GM13977 (cell line): Measurements from ENCODE around the gene STK32B.

Experiments
- DNase-seq: peaks from one replicate; pipeline ENCODE4 v3.0.0; 2012; ENCODE audit warnings: low spot score
- in situ Hi-C: fragments of 300-500 bp; cut with MboI; formaldehyde crosslinking; loops from one replicate; pipeline ENCODE4 v1.12.0; 2022; ENCODE audit warnings: low sequenced_read_pairs, low pct_unique_long_range_greater_than_20kb, mixed read lengths, inconsistent platforms; ENCODE audit not compliant: unreplicated experiment
- TF ChIP-seq, protein P1 (sequence below): IDR thresholded peaks from 2 replicates; pipeline ENCODE4 v1.5.1; 2012; ENCODE audit warnings: mild to moderate bottlenecking, control low read depth; ENCODE audit not compliant: insufficient read depth; ENCODE audit errors: extremely low read depth, missing control alignments

STK32B gene

DNA sequence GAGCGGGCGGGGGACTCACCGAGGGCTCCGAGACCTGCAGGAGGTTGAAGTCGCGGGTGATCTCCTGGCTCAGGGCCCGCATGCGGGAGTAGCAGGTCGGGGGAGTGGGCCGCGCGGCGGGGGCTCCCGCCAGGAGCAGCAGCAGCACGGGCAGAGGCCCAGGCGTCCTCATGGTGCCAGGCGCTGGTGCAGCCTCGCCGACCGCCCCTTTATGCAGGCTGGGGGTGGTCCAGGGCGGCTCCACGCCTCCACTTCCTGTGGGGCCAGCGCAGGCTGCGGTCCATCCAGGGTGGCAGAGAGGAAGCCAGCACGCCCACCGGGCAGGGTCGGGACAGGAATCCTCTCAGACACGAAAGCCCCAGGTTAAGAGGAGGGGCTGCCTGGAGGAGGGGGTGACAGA, 32.0 kb upstream of the STK32B start, which contains the start of gene CYTL1:
CYTL1 (minus strand) TSS at position 185 of the 400 bp plus-strand sequence; CDS start at position 172, 13 bp downstream.
- in situ Hi-C loops, result no loop called here
- no peak for DNase-seq
- TF ChIP-seq, protein P1, sequence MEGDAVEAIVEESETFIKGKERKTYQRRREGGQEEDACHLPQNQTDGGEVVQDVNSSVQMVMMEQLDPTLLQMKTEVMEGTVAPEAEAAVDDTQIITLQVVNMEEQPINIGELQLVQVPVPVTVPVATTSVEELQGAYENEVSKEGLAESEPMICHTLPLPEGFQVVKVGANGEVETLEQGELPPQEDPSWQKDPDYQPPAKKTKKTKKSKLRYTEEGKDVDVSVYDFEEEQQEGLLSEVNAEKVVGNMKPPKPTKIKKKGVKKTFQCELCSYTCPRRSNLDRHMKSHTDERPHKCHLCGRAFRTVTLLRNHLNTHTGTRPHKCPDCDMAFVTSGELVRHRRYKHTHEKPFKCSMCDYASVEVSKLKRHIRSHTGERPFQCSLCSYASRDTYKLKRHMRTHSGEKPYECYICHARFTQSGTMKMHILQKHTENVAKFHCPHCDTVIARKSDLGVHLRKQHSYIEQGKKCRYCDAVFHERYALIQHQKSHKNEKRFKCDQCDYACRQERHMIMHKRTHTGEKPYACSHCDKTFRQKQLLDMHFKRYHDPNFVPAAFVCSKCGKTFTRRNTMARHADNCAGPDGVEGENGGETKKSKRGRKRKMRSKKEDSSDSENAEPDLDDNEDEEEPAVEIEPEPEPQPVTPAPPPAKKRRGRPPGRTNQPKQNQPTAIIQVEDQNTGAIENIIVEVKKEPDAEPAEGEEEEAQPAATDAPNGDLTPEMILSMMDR, result no peak

DNA sequence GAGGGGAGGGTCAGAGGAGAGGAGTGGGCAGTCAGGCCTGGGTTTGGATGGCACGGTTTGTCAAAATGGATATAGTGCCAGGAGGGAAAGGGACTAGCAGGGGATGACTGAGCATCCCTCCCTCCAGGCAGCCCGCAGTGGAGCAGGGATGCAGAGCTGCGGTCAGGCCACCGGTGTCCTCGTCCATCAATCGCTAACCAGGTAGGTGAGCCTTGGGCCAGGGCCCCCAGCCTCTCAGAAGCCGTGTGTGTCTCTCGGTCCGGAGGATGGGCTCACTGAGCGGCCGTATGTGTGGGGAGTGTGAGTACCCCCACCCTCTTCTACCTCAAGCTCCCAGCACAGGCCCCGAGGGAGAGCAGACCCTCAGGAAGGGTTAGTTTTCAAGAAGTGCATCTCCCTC, 31.5 kb upstream of the STK32B start:
- in situ Hi-C loops, result no loop called here
- TF ChIP-seq, protein P1, result no peak
- DNase-seq, result no peak

DNA sequence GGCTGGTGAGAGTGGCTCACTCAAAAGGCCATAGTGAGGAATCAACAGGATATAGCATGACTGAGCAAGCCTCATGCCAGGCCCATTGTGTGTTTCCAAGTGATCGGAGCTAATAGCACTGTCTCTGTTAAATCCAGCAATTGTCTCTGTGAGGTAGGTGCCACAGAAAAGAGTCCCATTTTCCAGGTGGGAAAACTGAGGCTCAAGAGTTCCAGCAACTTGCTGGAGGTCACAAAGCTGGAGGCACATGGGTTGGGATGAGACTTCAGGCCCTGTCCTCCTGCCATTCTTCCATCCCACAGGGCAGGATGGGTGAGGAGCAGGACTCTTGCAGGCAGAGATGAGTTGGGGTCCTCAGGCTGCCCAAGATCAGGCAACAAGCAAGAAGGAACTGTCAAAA, 30.9 kb upstream of the STK32B start:
- no peak for DNase-seq
- in situ Hi-C loops, result no loop called here
- TF ChIP-seq, protein P1, result no peak

DNA sequence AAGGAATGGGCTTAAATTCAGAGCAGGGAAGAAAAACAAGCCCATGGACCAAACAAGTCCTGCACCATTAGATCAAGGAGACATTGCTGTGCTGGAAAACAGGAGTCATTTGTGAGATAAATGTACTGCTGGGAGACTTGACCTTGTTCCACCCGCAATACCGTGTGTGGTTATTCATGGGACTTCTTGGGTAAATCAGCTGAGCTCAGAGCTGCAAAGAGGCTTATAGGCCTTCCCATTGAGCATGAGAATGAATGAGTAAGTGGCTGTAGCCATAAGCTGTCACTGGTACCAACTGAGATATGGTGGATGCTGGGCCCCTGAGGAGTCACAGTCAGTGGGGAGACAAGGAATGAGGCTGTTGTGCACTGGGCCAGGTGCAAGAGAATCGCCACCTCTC, 29.7 kb upstream of the STK32B start:
- TF ChIP-seq, protein P1, result no peak
- in situ Hi-C loops, result no loop called here
- DNase-seq, result no peak

DNA sequence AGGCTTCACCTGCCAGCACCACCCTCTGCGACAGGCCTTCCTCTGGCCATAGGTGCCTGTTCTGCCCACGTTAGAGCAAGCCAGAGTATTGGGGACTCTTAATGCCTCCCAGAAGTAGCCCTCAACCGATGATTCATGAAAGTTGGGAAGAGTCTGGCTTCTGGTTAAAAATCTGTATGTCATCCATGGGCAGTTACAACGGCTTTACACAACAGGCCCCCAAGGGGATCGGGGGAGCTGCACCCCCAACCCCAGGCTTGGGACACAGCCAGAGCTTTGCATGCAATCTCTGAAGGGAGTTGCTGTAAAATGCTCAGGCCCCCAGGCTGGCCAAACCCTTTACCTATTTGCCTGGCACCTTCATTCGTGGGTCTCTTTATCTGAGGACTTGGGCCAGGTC, 26.6 kb upstream of the STK32B start:
- no peak for DNase-seq
- TF ChIP-seq, protein P1, result no peak
- in situ Hi-C loops, result no loop called here

DNA sequence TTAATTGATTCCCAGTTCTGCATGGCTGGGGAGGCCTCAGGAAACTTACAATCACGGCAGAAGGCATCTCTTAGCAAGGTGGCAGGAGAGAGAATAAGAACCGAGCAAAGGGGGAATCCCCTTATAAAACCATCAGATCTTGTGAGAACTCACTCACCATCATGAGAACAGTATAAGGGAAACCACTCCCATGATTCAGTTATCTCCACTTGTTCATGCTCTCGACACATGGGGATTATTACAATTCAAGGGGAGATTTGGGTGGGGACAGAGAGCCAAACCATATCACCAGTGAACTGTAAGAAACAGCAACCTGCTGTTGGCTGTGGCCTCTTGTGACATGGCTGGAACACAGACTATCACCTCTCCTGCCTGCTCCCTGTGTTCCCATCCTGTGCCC, 24.9 kb upstream of the STK32B start:
- TF ChIP-seq, protein P1, result no peak
- no peak for DNase-seq
- in situ Hi-C loops, result no loop called here

DNA sequence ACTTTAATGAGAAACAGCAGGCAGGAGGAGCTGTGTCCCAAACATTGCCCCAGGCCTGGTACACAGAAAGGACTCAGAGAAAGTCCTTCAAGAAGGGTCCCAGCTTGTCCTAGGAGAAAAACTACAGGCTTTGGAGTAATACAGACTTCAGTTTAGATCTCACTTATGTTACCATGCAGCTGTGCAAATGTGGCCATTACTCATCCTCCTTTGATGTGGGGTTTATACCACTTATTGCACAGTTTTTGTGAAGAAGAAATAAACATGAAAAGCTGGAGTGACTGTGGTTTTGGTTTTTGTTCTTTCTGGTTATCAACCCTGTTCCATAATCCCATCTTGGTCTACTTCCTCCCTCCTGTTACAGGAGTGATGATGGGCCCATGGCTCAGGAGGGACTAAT, 23.9 kb upstream of the STK32B start:
- TF ChIP-seq, protein P1, result no peak
- in situ Hi-C loops, result no loop called here
- DNase-seq, result no peak
